CD4-positive, alpha-beta T cell treated with Interleukin-17A for 1 hour (primary cell): Measurements from ENCODE around the gene GNAL.

ENCODE experiments used
- DNase-seq: peaks from one replicate; pipeline ENCODE4 v3.0.0-alpha.2; 2020

Gene GNAL

DNA sequence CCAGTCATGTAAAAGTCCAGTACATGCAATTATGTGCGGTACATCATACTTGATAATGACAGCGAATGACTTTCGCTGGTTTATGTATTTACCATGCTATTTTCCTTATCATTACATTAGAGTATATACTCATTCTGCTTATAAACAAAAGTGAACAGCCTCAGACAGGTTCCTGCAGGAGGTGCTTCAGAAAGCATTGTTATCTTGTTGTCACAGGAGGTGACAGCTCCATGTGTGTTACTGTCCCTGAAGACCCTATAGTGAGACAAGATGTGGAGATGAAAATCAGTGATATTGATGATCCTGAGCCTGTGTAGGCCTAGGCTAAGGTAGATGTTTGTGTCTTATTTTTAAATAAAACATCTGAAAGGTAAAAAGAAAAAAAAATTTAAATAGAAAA lies 234.4 kb downstream of the GNAL start:
- DNase-seq = no peak

DNA sequence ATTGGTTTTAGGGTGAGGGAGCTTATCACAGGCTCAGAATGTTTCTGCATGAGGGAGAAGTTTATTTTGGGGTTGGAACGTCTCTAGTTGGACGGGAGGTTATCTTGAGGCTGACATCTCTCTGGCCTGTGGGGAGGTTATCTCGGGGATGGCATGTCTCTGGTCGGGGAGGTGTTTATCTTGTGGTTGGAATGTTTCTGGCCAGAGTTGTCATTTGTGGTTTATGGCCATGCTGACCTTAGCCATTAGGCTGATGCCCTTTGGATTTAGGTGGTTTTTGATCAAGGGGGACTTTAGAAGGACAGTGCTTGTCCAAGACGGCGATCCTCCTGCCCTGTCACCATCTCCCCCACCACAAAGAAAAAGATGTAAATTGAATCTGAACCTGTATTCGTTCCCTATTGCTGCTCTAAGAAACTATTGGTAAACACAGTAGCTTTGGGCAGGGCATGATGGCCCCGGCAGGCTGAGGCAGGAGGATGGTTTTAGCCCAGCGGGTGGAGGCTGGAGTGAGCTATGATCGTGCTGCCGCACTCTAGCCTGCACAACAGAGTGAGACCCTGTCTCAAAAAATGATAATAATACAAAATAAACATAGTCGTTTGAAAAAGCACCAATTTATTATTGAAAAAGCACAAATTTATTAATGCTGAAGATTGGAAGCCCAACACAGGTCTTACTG lies 236.9 kb downstream of the GNAL start:
- DNase-seq = no peak

DNA sequence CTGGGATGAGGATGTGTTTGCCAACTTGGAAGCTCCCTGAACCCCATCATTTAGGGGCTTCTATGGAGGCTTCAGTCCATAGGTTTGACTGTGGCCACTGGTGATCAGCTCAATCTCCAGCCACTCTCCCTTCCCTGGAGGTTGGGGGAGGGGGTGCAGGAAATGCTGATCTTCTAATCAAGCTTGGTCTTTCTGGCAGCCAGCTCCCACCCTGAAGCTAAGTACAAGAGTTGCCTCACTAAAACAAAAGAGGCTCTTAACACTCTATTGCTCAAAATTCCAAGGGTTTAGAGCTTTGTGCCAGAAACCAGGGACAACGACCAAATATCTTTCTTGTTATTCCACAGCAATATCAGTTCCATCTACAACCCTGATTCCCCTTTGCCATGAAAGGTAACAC lies 238.4 kb downstream of the GNAL start:
- DNase-seq = no peak

DNA sequence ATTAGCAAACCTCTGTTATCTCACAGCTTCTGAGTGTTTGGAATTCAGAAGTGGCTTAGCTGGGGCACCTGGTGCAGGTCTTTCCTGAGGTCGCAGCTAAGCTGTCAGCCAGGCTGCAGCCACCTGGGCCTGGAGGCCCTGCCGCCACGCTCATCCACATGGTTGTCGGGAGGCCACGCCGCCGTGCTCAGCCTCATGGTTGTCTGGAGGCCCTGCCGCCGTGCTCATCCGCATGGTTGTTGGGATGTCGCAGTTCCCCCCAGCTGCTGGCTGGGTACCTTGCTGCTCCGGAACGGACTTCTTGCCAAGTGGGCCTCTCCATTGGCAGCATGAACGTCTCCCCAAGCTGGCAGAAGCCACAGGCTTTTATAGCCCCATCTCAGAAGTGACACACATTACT lies 243.3 kb downstream of the GNAL start:
- DNase-seq = no peak
